Choroid plexus epithelial cell (primary cell): Measurements from ENCODE around the gene NTNG2.

Source experiments
- DNase-seq: peaks from one replicate; pipeline ENCODE4 v3.0.0-alpha.2; 2010; ENCODE audit warnings: low read depth
- H3K4me3 ChIP-seq: 2 replicates; pipeline ENCODE4 v1.5.1; 2011; ENCODE audit warnings: low read depth, mild to moderate bottlenecking, control low read depth, low read length, moderate library complexity
- TF ChIP-seq, protein P1 (sequence below): conservative IDR thresholded peaks from 2 replicates; pipeline ENCODE4 v1.5.1; 2011; ENCODE audit warnings: low read depth, mild to moderate bottlenecking, control low read depth, inconsistent platforms, low read length, moderate library complexity

NTNG2 gene

DNA sequence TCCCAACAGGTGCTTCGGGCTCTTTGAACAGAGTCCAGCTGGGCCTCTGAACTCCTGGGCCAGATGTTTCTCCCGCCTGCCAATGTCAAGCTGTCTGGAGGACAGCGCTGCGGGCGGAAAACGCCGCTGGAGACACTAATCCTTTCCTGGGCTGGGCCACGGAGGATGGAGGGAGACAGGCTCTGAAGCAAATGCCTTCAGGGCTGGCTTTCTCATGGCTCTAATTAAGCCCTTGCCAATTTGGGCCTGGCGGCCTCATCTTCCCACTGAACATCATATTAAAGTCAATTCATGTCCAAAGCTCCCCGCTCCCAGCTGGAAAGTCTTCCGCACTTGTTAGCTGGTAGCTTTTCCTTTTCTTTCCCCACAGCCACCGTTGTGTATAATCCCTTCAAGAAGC is 72.7 kb downstream of the NTNG2 start:
- H3K4me3 ChIP-seq: no peak overlapping the region
- TF ChIP-seq, protein P1, sequence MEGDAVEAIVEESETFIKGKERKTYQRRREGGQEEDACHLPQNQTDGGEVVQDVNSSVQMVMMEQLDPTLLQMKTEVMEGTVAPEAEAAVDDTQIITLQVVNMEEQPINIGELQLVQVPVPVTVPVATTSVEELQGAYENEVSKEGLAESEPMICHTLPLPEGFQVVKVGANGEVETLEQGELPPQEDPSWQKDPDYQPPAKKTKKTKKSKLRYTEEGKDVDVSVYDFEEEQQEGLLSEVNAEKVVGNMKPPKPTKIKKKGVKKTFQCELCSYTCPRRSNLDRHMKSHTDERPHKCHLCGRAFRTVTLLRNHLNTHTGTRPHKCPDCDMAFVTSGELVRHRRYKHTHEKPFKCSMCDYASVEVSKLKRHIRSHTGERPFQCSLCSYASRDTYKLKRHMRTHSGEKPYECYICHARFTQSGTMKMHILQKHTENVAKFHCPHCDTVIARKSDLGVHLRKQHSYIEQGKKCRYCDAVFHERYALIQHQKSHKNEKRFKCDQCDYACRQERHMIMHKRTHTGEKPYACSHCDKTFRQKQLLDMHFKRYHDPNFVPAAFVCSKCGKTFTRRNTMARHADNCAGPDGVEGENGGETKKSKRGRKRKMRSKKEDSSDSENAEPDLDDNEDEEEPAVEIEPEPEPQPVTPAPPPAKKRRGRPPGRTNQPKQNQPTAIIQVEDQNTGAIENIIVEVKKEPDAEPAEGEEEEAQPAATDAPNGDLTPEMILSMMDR: no peak
- DNase-seq: no peak

DNA sequence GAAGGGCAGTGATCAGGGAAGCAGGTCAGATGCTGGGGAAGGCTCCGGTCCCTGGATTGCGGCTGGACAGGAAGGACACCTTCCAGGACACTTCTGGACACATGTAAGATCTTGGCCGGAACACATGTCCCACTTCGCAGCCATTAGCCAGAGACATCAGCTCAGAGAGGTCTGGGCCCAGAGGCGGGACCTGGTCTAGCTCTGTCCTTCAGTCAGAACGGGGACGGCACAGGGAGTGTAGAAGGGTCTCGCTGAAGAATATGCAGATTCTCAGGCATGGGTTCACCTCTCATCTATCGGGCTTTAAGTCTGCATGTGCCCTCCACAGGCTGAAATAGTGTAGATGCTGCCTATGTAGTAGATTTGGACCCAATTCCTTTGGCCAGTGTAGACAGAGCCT is 73.3 kb downstream of the NTNG2 start:
- no peak overlapping the region for H3K4me3 ChIP-seq
- TF ChIP-seq, protein P1: no peak
- DNase-seq: no peak

DNA sequence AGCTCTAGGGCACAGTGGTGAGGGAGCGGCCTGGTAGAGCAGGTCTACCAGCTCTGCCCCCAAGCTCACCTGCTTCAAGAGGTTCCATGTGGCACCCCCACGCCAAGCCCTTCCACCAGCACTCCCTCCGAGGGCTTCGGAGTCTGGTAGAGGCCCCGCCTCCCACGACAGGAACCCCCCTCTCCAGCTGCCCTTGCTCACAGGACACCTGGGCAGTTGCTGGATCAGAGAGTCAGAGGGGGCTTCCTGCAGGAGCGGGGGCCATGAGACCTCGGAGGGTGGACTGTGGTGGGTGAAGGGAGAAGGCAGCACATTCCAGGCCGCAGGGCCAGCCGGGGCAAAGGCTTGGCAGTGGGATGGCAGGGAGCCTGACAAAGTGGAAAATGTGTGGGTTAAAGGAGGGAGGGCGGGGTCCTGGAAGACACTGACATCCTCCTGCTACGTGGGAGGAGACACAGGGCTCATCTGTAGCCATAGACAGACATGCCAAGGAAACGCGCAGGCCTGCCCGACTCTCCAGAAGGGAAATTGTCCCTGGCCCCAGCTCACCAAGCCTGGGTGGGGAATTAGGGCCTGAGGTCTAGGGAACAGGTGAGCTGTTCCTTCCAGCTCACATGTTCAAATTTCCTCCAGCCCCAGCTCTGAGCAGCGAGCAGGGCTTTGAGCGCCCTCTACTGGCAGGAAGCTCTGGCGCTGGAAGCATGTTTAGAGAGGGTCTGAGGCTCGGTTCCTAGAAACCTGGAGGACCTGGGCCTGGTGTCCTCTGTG is 74.2 kb downstream of the NTNG2 start:
- H3K4me3 ChIP-seq: no peak overlapping the region
- peak; percentile 75 for DNase-seq
- TF ChIP-seq, protein P1: peak; percentile 96

DNA sequence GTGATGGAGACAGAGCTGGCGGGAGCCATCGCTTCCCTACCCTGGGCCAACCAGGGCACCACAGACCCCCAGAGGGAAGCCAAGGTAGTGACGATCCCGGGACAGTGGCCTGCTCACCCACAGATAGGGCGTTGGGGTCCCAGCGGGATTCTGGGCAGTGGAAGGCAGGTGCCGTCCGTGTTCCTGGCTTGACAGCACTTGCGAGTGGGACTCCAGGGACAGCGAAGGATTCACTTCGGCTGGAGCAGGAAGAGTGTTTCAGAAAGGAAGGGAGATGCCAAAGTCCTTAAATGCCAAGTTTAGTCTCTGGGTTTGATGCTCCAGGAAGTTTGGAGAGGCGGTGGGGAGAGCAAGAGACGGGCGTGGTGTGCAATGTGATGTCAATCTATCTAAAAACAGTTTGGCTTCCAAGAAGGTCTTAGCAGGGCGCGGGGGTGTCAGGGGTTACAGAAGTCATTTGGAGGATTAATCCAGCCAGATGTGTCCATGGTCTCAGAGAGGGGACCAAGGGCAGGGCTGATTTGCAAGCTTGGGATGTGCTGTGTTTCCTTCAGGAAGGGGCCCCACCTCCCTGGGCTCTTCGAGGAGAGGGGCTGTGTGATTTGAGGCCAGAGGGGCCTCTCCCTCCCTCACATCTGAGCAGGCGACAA is 74.9 kb downstream of the NTNG2 start:
- TF ChIP-seq, protein P1: no peak
- no peak for DNase-seq
- no peak overlapping the region for H3K4me3 ChIP-seq

DNA sequence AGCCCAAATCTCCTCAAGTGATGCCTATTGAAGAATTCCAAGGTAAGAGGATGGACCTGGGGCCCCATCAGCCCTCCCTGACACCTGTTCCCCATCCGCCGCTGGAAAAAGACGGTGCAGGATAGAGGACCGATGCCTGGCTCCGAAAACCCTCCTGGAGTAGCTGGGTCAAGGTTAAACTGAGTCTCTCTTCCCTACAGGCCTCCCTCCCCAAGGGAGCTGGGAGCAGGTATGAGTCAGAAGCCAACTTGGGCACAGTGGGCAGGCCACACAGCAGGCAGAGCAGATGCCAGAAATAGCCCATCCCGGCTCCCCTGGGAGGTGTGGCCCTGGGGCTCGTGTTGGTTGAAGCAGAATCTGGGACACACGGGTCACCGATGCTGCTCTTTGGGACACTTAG is 75.6 kb downstream of the NTNG2 start:
- H3K4me3 ChIP-seq: no peak overlapping the region
- DNase-seq: no peak
- TF ChIP-seq, protein P1: no peak

DNA sequence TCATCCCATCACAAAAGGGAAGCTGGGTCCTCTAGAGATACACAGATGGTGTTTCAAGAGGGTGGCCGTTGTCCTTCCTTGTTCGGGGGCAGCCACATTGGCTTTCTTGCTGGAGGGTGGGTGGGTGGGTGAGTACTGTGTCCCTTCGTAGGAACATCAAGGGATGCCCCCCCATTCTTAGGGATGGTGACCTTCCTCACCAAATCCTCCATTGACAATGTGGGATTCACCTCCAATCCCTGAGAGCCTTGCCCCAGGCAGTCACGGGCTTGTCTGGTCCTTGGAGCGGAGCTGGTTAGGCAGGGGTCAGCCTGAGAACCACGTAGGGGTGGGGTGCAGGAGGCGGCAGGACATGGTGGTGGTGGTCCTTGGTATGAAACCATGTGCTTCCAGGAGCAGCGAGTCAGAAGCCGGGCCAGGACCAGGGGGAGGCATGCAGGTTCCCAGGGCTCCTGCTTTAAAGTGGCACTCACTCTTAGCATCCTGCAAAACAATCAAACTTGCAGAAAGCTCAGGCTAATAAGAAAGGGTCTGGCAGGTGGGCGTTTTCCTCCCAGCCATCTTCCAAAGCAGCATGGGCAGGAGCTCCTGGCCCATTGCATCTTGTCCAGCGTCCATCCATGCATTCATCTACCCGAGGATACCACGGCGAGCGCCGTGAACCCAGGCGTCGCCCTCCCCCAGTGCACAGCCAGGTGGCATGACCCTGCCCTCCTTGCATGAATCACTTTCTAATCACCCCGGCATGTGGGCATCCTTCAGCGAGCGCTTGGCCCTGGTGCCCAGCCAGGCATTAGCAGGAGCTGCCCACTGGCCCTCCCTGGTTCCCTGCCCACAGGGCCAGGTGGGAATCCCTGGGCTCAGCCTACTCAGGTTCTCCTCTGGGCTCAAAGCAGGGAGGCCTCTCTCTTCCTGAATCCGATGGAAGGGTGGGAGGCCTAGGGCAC is 76.4 kb downstream of the NTNG2 start:
- no peak overlapping the region for H3K4me3 ChIP-seq
- TF ChIP-seq, protein P1: no peak
- DNase-seq: no peak
